GM19372 (cell line): ENCODE measurements around the gene DNAJB11.

Experiments
- ATAC-seq: cut with Tn5 transposase; IDR thresholded peaks from one replicate; pipeline ENCODE4 v1.9.1; 2021; ENCODE audit warnings: mild to moderate bottlenecking, low read depth, moderate library complexity; ENCODE audit not compliant: unreplicated experiment

DNAJB11 gene

DNA sequence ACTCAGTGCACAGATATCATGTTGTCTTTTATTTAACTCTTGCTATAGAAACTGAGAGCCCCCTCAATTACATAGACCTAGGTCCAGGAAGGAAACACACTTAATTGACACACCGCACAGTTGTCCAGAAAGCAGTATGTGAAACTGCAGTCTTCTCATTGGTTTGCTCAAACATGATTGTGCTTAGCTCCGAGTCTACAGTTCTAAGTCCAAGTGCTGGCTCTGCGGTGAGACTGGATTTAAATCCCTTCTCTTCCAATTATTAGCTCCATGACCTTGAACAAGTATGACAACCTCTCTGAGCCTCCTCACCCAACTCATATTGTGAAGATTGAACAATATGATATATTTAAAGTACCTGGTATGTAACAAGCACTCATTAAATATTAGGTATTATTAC lies 23.3 kb downstream of the DNAJB11 start:
- ATAC-seq: no peak

DNA sequence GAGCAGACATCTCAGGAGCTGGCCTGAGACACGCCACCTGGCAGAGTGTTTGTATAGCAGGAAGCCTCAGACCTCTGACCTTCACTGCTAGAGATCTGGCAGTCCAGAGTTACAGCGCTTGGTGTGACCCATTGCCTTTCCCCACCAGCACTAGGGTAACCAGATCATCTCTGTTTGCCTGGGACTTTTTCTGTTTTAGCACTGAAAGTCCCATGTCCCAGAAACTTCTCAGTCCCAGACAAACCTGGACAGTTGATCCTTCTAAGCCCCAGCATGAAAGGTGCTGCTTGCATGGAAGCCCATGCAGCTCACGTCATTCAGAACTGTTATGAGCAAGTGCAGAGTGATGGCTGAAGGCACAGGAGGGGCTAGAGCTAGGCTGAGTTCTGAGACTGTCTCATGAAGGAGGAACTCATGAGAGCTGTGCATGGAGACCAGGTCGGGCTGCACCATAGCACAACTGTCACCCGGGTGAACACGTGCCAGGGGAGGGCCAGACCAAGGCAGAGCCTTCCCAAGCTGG lies 24.1 kb downstream of the DNAJB11 start:
- ATAC-seq: no peak

DNA sequence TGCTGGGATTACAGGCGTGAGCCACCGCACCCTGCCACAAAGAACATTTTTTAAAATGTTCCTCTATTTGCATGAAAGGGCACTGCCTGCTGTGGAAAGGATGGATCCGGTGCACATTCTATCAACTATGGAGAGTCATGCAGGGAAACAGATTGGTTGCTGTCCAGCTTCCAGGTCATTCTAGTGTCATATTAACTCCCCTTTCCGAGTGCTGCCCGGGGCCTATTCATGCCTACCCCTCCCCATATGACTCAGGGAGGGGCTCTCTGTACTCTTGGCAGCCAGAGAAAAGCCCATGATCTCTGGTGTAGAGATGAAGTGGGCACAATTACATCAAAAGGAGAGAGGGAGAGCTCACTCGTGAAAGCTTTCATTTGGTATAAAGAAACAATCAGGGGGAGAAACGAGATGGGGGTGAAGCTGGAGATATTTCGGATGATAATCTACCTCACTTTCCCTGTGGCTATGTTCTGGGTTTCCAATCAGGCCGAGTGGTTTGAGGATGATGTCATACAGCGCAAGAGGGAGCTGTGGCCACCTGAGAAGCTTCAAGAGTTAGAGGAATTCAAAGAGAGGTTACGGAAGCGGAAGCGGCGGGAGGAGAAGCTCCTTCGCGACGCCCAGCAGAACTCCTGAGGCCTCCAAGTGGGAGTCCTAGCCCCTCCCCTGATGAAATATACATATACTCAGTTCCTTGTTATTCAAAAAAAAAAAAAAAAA lies 26.2 kb downstream of the DNAJB11 start:
- ATAC-seq: no peak

DNA sequence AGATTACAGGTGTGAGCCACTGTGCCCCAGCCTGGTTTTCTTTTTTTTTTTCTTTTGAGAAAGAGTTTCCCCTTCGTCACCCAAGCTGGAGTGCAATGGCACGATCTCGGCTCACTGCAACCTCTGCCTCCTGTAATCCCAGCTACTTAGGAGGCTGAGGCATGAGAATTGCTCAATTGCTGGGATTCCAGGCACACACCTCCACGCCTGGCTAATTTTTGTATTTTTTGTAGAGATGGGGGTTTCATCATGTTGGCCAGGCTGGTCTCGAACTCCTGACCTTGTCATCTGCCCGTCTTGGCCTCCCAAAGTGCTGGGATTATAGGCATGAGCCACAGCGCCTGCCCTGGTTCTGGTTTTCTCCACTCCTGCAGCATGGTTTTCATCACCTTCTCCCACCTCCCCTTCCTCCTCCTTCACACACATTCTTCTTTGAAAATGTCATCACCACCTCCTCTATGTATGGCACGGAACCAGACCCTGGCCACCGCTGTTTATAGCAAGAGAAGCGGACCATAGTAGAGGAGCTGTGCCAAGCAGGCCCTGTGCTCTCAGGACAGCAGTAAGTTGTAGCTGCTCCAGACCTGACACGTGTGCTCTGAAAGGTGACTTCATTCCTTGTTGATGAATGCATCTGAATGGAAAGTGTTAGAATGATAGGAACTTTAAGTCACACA lies 27.7 kb downstream of the DNAJB11 start:
- no peak for ATAC-seq

DNA sequence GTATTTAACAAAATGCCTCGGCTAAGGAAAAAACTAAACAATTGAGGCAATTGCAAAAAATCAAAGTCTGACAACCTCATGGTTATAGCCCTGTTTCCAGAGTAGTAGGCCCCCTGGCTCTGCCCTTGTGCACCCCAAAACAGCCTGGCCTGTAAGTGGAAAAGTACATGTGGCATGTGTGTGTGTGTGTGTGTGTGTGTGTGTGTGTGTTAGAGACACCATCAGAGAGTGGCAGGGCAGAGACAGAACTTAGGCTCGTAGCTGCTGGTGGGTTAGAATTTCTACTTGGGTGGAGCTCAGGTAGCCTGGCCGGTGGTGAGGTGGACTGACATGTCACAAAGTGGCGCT lies 28.2 kb downstream of the DNAJB11 start:
- ATAC-seq: no peak

DNA sequence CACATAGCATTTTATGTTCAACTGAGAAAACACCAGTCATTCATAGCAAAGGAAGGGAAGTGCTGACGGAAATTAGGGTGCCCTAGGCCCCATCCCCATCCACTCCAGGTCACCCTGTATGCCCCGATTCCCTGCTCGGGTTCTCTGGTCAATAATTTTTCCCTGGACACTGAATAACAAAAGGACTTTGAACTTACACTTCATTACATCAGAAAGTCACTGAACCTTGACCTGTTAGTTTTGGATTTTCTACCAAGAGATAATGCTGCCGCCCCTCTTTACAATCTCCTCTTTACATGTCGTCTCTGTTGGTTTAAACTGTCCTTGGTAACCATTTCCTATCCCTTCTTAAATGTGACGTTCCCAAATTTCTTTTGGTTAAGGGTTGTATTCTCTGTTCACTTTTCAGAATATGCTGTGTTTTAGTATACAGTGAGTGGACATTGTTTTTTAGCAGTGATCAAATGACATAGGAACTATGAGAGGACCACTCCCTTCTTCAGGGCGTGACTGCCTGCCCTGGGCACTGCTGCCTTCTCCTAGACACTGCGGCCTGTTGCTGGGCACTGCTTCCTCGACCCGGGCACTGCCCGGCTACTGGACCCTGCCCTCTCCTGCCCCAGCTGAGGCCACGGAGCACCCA lies 28.7 kb downstream of the DNAJB11 start:
- ATAC-seq: no peak

DNA sequence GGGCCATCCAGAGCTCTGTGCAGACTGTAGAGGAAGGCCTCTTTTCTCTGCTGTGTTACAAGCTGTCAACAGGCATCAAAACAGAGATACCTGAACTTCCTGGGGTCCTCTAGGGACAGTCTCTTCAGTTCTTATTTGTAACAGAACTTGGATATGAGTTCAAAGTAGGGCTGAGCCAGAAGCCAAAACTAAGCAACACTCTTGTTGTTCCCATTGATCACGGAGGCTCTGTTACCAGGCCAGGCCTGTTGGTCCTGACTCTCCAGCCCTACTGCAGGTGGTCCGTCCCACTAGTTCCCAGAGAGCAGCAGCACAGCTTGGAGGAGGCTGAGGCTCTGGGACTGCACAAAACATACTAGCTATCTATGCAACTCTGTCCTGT lies 29.3 kb downstream of the DNAJB11 start:
- ATAC-seq: no peak

DNA sequence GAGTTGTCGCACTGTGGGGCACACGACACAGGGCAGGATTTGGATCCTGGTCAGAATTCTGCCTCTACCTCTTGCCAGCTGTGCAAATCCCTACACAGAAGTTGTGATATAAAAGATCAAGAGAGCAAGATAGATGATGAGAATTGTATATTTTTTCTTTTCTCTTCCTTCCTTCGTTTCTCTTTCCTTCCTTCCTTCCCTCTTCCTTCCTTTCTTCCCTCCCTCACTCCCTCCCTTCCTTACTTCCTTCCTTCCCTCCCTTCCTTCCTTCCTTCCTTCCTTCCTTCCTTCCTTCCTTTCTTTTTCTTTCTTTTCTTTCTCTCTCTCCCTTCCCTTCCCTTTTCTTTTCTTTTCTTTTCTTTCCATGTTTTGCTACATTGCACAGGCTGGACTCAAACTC lies 30.4 kb downstream of the DNAJB11 start:
- no peak for ATAC-seq

DNA sequence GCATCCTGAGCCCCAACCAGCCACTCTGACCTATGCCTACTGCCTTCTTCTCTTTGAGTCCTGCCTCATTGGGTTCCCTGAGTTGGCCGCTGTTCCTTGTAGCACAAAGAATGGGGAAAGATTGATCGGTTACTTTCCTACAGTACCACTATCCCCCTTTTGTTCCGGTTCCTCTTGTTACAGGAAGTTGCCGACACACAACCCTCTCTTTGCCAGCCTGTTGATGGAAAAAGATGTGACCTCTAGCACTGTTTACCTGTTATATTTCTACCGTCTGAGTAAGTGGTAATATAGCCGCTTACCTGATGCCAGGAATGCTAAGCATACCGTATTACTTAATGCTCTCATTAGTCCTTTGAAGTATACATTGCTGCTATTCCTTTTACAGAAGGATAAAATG lies 32.6 kb downstream of the DNAJB11 start:
- no peak for ATAC-seq

DNA sequence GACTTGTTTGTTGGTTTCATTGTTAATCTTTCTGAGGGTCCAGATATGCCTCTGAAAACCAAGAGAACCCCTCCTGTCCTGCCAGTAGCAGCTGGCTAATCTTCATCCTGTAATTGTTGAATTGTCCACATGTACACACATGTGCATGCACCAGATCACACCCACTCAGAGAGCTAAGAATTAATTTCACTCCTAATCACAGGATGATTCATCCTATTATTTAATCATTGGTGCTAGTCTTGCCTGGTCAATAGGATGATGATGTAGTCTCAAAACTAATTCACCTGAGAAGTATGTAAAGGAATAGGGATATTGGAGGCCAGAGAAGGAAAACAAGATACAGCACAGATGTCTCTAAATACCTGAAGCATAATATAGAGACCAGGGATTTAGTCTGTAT lies 34.6 kb downstream of the DNAJB11 start:
- no peak for ATAC-seq

DNA sequence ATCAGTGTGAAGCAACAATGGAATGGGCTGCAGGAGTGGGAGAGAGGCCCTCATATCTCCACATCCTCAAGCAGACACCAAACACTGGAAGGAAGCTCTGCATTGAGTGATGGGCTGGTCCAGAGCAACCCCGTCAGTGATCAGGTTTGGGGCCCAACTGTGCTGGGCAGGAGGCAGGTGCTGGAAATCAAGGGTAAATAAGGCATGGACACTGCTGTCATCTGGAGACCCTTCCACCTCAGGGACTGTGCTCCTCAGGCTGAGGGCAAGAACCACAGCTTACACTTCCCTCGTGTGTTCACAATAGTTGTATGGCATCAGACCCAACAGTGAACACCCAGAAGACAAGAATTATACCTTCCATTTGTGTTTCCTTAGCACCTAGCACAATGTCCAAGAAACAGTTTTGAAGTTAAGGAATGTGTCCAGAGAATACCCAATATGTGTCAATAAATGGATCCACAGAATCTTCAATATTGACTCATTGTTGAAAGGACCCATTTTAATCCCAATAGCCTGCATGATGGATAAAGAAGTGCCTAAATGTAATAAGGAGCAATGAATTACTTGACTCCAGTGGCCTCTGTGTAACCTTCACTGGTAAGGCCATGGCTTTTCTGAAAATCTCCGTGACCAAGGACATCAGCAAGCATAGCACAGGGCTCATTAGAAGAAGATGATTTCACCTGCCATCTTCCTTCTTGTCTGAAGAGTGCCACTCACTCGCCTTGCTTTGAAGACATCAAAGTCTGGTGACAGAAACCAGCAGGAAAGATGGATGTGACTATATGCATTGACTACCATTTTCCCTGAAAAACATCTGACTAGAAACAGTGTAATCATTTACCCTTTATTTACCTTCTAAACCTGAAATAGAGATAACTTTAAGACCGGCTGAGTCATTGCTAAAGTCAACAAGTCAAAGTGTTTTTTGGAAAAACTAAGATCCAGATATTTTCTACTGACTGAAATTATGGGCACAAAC lies 35.3 kb downstream of the DNAJB11 start:
- ATAC-seq: no peak

DNA sequence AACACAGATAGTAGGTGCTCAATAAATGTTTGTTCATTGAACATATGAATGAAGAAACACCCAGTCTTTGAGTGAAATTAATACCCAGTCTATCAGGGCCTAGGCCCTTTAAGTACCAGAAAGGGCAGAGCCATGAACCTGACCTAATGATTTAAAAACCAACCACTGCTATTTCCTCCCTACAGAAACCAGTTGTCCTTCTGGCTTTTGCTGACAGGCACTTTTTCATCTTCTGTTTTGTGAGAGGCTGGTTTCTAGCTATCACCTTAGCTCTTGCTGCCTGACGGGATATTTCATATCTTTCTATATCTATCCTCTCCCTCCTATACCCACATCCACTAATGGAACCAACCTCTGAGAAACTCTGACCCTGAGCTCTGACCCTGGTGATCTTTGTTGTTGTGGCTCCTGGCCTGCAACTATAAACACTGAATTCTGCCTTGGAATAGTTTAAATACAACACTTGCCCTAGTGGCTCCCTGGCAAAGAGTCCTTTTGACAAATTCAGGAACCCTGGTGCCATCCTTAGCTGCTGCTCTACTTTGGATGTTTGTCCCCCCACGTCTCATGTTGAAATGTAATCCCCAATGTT lies 38.2 kb downstream of the DNAJB11 start:
- ATAC-seq: no peak

DNA sequence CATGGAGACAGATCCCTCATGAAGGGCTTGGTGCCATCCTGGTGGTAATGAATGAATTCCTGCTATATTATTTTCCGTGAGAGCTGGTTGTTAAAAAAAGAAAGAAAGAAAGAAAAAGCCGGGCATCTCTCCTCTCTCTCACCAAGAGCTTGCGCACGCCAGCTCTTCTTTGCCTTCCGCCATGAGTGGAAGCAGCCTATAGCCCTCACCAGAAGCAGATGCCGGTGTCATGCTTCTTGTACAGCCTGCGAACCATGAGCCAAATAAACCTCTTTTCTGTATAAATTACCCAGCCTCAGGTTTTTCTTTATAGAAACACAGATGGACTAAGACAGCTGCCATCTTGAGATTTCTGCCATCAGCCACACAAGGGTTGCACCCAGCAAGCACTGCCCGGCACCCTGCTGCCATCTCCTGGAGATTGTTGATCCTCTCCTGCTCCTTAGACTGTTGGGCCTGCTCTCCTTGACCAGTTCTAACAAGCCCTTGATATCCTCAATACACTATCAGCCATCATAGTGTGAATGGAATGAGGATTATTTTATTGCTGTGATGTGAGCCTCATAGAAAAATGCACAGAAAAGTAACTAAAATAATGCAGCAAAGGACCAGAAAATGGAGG lies 38.8 kb downstream of the DNAJB11 start:
- no peak for ATAC-seq

DNA sequence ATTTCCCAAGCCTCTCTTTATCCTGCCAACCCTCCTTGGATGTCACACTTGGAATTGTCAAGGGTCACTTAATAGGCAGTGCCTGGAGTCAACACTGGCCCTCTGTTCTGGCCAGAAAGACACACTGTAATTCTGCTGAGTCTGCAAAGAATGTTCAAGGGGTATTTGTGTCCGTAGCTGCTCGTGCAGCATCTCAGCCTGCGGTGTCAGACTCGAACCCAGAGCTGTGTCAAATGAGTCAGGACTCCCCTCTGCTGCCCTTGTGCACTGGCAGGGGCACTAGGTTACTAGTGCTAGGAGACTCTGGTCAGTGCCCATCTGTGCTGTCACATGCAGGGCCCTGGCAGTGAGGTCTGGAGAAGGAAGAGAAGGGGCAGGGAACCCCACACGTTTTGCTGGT lies 41.5 kb downstream of the DNAJB11 start:
- ATAC-seq: no peak

DNA sequence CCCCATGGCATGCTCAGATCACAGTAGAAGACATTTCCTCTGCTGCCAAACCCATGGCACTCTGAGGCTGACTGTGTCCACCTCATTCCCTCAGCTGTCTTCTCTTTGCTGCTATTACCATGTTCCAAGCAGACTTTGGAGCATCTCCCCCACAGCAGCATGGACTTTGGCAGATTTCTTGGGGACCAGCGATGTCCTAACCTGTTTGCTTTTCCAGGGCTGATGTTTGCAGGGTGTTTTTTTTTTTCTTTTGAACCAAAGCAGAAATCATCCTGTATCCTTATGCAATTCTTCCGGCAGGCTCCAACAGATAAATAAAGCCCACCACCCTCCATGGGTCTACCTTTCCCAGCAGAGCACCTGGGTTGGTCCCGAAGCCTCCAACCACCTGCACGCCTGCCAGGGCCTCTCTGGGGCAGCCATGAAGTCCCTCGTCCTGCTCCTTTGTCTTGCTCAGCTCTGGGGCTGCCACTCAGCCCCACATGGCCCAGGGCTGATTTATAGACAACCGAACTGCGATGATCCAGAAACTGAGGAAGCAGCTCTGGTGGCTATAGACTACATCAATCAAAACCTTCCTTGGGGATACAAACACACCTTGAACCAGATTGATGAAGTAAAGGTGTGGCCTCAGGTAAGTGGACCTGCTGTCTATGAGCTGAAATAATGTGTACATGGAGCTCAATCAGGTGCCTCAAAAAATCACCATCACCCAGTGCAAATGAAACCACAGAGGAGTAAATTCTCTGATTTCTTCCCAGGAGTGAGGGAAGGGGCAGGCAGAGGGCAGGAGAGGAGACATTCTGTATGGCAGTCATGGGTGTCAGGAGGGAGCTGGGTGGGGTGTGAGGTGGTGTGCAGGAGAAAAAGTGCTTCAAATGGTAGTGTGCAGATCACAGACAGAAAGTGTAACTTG lies 42.5 kb downstream of the DNAJB11 start, which contains the start of gene AHSG:
Gene AHSG, plus strand, starts transcription at position 340 of the 916 bp plus-strand sequence. Its CDS starts 82 bp downstream, at position 422.
- ATAC-seq: no peak

DNA sequence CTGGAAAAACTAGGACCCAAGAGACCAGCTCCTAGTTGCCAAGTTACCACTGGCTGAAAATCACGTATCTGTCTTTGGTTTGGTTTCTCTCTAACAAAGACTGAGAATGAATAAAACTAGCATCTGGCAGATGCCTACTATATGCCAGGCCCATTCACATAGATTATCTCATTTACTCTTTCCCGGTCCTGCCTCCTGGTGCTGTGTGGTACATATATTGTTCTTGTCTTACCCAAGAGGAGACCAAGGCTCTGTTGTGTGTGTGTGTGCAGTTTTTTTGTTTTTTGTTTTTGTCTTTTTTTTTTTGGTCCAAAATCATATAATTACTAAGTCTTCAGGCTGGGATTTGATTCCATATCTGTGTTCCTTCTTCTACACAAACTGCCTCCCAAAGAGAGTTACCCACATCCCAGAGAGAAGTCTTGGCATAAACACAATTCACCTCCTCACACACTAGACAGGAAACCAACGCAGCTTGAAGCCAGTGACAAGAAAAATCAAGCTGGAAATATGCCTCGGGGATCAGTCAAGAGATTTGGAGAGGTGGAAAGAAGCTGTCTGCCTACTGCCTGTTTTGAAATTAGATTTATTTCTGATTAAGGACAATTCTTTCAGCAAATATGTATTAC lies 43.2 kb downstream of the DNAJB11 start:
- no peak for ATAC-seq

DNA sequence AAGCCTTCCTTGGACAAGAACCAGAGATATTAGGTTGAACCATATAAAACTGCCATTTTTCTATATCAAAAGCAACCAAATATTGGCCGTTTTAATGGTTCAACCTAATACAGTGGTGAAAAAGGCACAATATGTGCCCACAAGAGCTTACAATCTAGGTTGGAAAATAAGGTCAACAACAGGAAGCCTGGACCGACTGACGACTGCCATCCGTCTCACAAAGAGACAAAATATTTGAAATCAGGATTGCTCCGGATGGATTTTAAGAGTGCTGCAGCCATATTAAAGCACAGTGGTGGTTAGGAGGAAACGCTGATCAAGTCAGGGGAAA lies 43.7 kb downstream of the DNAJB11 start:
- ATAC-seq: no peak
